Naive thymus-derived CD4-positive, alpha-beta T cell (primary cell): ENCODE data around the gene PLEKHG4. TPM values are rescaled to one million over a fixed set of nuclear protein-coding genes. Genes with fewer than 3 reads are reported as not detected.

Experiments
- ATAC-seq: fragments of 150-1000 bp; cut with Tn5 transposase; 2 replicates; pipeline ENCODE4 v1.10.0; 2021; ENCODE audit warnings: mild to moderate bottlenecking, moderate library complexity
- CTCF ChIA-PET: fragments of 350-600 bp; sonication (Branson Sonifier 250); formaldehyde crosslinking; loops from one replicate; lab custom pipeline; 2021; ENCODE audit warnings: antibody characterized with exemption; lab: Charles Lee
- POLR2A ChIA-PET: fragments of 350-600 bp; sonication (Branson Sonifier 250); formaldehyde crosslinking; loops from one replicate; lab custom pipeline; 2021; ENCODE audit warnings: antibody characterized with exemption, inconsistent platforms; lab: Charles Lee
- DNase-seq, 9 donors: peaks; one replicate each; pipeline versions ENCODE4 v3.0.0 to v3.0.0-alpha.2; 2020 to 2022; ENCODE audit warnings: mixed read lengths in 1 of 9
- H3K27ac ChIP-seq: one replicate; pipeline ENCODE4 v1.7.0; 2013; ENCODE audit warnings: mild to moderate bottlenecking, low read depth, low read length, moderate library complexity
- H3K27me3 ChIP-seq, 2 donors: one replicate each; pipeline ENCODE4 v1.7.0; 2013; ENCODE audit warnings: low read length in 2 of 2, mild to moderate bottlenecking in 2 of 2, moderate library complexity in 2 of 2; ENCODE audit not compliant: control insufficient read depth in 2 of 2, insufficient read depth in 2 of 2
- H3K36me3 ChIP-seq, 3 experiments: 1 replicate in 2 of 3; 2 replicates in 1 of 3; pipeline ENCODE4 v1.7.0; 2013; ENCODE audit warnings: low read length in 3 of 3, mild to moderate bottlenecking in 3 of 3, moderate library complexity in 1 of 3; ENCODE audit not compliant: insufficient read depth in 3 of 3, control insufficient read depth in 2 of 3
- H3K4me1 ChIP-seq, 2 donors: one replicate each; pipeline ENCODE4 v1.7.0; 2013; ENCODE audit warnings: low read length in 2 of 2, mild to moderate bottlenecking in 2 of 2, moderate library complexity in 1 of 2; ENCODE audit not compliant: control insufficient read depth in 2 of 2, insufficient read depth in 2 of 2
- H3K4me3 ChIP-seq: 2 replicates; pipeline ENCODE4 v1.7.0; 2013; ENCODE audit warnings: mild to moderate bottlenecking, low read length
- H3K9me3 ChIP-seq, 3 experiments: 1 replicate in 2 of 3; 2 replicates in 1 of 3; pipeline ENCODE4 v1.7.0; 2013; ENCODE audit warnings: low read length in 3 of 3; ENCODE audit not compliant: control insufficient read depth in 2 of 3
- H3K27ac Mint-ChIP-seq, 9 donors: one replicate each; pipeline ENCODE4 v1.8.0; 2020 to 2022; ENCODE audit warnings: mixed read lengths in 9 of 9, mild to moderate bottlenecking in 8 of 9, moderate library complexity in 5 of 9, inconsistent platforms in 2 of 9
- H3K27me3 Mint-ChIP-seq, 5 donors: one replicate each; pipeline ENCODE4 v1.8.0; 2021 to 2022; ENCODE audit warnings: mixed read lengths in 5 of 5, mild to moderate bottlenecking in 1 of 5
- H3K36me3 Mint-ChIP-seq, 5 donors: one replicate each; pipeline ENCODE4 v1.8.0; 2020 to 2022; ENCODE audit warnings: mixed read lengths in 5 of 5, mild to moderate bottlenecking in 3 of 5, inconsistent platforms in 1 of 5
- H3K4me1 Mint-ChIP-seq, 7 donors: one replicate each; pipeline ENCODE4 v1.8.0; 2020 to 2022; ENCODE audit warnings: mixed read lengths in 7 of 7, mild to moderate bottlenecking in 3 of 7, inconsistent platforms in 1 of 7
- H3K4me3 Mint-ChIP-seq, 10 donors: one replicate each; pipeline ENCODE4 v1.8.0; 2020 to 2022; ENCODE audit warnings: mild to moderate bottlenecking in 10 of 10, mixed read lengths in 10 of 10, moderate library complexity in 6 of 10, inconsistent platforms in 2 of 10
- H3K9me3 Mint-ChIP-seq, 11 donors: one replicate each; pipeline ENCODE4 v1.8.0; 2020 to 2022; ENCODE audit warnings: mixed read lengths in 11 of 11, mild to moderate bottlenecking in 4 of 11, inconsistent platforms in 1 of 11, moderate library complexity in 1 of 11
- intact Hi-C, 2 donors: fragments of 100-400 bp; cut with micrococcal nuclease; formaldehyde crosslinking; loops; one replicate each; pipeline ENCODE4 v1.15.1; 2023
- polyA plus RNA-seq, 2 donors: library from polyadenylated mRNA; unstranded; fragments of 300-500 nt; fragmentation: Illumina TruSeq; gene quantifications; one replicate each; pipeline ENCODE4 v1.2.3, GENCODE V29; 2021
- total RNA-seq, 6 experiments: library from RNA in 5 of 6; stranded (reverse) in 5 of 6; gene quantifications; 1 replicate in 5 of 6; 2 replicates in 1 of 6; pipeline ENCODE4 v1.2.3 and lab custom pipeline; 2021 to 2026

The PLEKHG4 gene
- total and polyA plus RNA-seq, 7 experiments from 2014 or later, result 6.2 to 32.3 (median 23.2) TPM

GRCh38 chr16:67304020-67304419, 24.7 kb downstream of the PLEKHG4 start:
- Histone ChIP-seq H3K27ac (no peak overlapping the region), H3K4me1 (no peaks in the 10 kb centered on the region), H3K36me3 (no peaks in the 10 kb centered on the region), H3K27me3 (no peaks in the 10 kb centered on the region), H3K9me3 (no peaks in the 10 kb centered on the region), H3K4me3 (no peak overlapping the region)
- CTCF ChIA-PET, result no interaction called here
- peaks cover 0 to 4% (median 0%) of the 10 kb centered on the region in 7 donors for H3K4me1 Mint-ChIP-seq
- POLR2A ChIA-PET, result no interaction called here
- H3K27me3 Mint-ChIP-seq, result peaks cover 0 to 12% (median 4%) of the 10 kb centered on the region in 5 donors
- no peaks in the 10 kb centered on the region for H3K9me3 Mint-ChIP-seq
- peak overlapping the region in 1 of 9 donors; percentile 1 for H3K27ac Mint-ChIP-seq
- H3K36me3 Mint-ChIP-seq, result no peaks in the 10 kb centered on the region
- no peak for ATAC-seq
- no peak overlapping the region for H3K4me3 Mint-ChIP-seq
- DNase-seq, result no peak
- intact Hi-C loops, result no loop called here

GRCh38 chr16:67305216-67306071, 26.1 kb downstream of the PLEKHG4 start:
- ChIA-PET POLR2A (no interaction called here), CTCF (no interaction called here)
- Histone ChIP-seq H3K9me3 (no peaks in the 10 kb centered on the region), H3K36me3 (no peaks in the 10 kb centered on the region), H3K27me3 (no peaks in the 10 kb centered on the region), H3K4me3 (no peak overlapping the region), H3K4me1 (no peaks in the 10 kb centered on the region), H3K27ac (no peak overlapping the region)
- no peak for ATAC-seq
- Mint-ChIP-seq H3K4me3 (no peak overlapping the region), H3K36me3 (no peaks in the 10 kb centered on the region), H3K27me3 (peaks cover 0 to 12% (median 4%) of the 10 kb centered on the region in 5 donors), H3K9me3 (no peaks in the 10 kb centered on the region), H3K27ac (no peak overlapping the region), H3K4me1 (peaks cover 0 to 6% (median 0%) of the 10 kb centered on the region in 7 donors)
- DNase-seq, result no peak
- intact Hi-C loops, result no loop called here

- Mint-ChIP-seq H3K4me3 (no peak overlapping the region), H3K27me3 (peaks cover 0 to 12% (median 0%) of the 10 kb centered on the region in 5 donors)
Observed at GRCh38 chr16:67310561-67310960, 31.2 kb downstream of the PLEKHG4 start.

GRCh38 chr16:67311607-67312488, 32.5 kb downstream of the PLEKHG4 start:
- POLR2A ChIA-PET, result no interaction called here
- H3K27me3 ChIP-seq, result peaks cover 0 to 2% of the 10 kb centered on the region in 2 donors
- Mint-ChIP-seq H3K4me3 (peak overlapping the region in 1 of 10 donors; percentile 20), H3K36me3 (peaks cover 0 to 2% (median 0%) of the 10 kb centered on the region in 5 donors), H3K27me3 (peaks cover 0 to 8% (median 2%) of the 10 kb centered on the region in 5 donors), H3K4me1 (peaks cover 0 to 29% (median 4%) of the 10 kb centered on the region in 7 donors), H3K9me3 (no peaks in the 10 kb centered on the region), H3K27ac (peak overlapping the region in 1 of 9 donors; percentile 83)
- H3K4me3 ChIP-seq, result no peak overlapping the region
- no peaks in the 10 kb centered on the region for H3K9me3 ChIP-seq
- ATAC-seq, result peak; percentile 32
- intact Hi-C loops, result no loop called here
- H3K27ac ChIP-seq, result no peak overlapping the region
- H3K36me3 ChIP-seq, result no peaks in the 10 kb centered on the region
- H3K4me1 ChIP-seq, result no peaks in the 10 kb centered on the region
- CTCF ChIA-PET, result interaction anchor here (1.0 kb wide), 1 partner anchor 21 kb away, joined by 3 read pairs; no protein-coding TSS in a partner anchor
- DNase-seq, result peak in 1 of 9 donors; percentile 76

More at GRCh38 chr16:67310561-67310960, 31.2 kb downstream of the PLEKHG4 start:
- CTCF ChIA-PET, result no interaction called here
- no peak overlapping the region for H3K4me3 ChIP-seq
- POLR2A ChIA-PET, result interaction anchor here (0.6 kb wide), 1 partner anchor 1095 kb away, joined by 3 read pairs; no protein-coding TSS in a partner anchor
- H3K27ac ChIP-seq, result no peak overlapping the region
- H3K36me3 ChIP-seq, result no peaks in the 10 kb centered on the region
- DNase-seq (no peak), ATAC-seq (no peak)
- Mint-ChIP-seq H3K36me3 (peaks cover 0 to 2% (median 0%) of the 10 kb centered on the region in 5 donors), H3K9me3 (no peaks in the 10 kb centered on the region), H3K27ac (peak overlapping the region in 2 of 9 donors; percentile 1 to 38), H3K4me1 (peaks cover 0 to 29% (median 4%) of the 10 kb centered on the region in 7 donors)
- H3K27me3 ChIP-seq, result no peaks in the 10 kb centered on the region
- intact Hi-C loops, result no loop called here
- H3K4me1 ChIP-seq, result no peaks in the 10 kb centered on the region
- no peaks in the 10 kb centered on the region for H3K9me3 ChIP-seq

GRCh38 chr16:67312719-67313118, 33.4 kb downstream of the PLEKHG4 start:
- no peaks in the 10 kb centered on the region for H3K36me3 ChIP-seq
- no peaks in the 10 kb centered on the region for H3K9me3 ChIP-seq
- ATAC-seq, result no peak
- H3K27ac ChIP-seq, result no peak overlapping the region
- Mint-ChIP-seq H3K36me3 (peaks cover 0 to 2% (median 0%) of the 10 kb centered on the region in 5 donors), H3K27ac (peak overlapping the region in 1 of 9 donors; percentile 76), H3K27me3 (peaks cover 0 to 8% (median 3%) of the 10 kb centered on the region in 5 donors), H3K4me1 (peaks cover 0 to 29% (median 4%) of the 10 kb centered on the region in 7 donors), H3K9me3 (no peaks in the 10 kb centered on the region), H3K4me3 (no peak overlapping the region)
- H3K4me1 ChIP-seq, result no peaks in the 10 kb centered on the region
- intact Hi-C loops, result no loop called here
- H3K4me3 ChIP-seq, result no peak overlapping the region
- ChIA-PET CTCF (no interaction called here), POLR2A (no interaction called here)
- peaks cover 0 to 4% of the 10 kb centered on the region in 2 donors for H3K27me3 ChIP-seq
- no peak for DNase-seq

GRCh38 chr16:67317853-67318252, 38.5 kb downstream of the PLEKHG4 start:
- H3K27ac ChIP-seq, result no peak overlapping the region
- intact Hi-C loops, result no loop called here
- peaks cover 0 to 3% (median 0%) of the 10 kb centered on the region in 7 donors for H3K4me1 Mint-ChIP-seq
- H3K36me3 Mint-ChIP-seq, result no peaks in the 10 kb centered on the region
- ATAC-seq (no peak), DNase-seq (no peak)
- no peaks in the 10 kb centered on the region for H3K4me1 ChIP-seq
- peaks cover 0 to 4% of the 10 kb centered on the region in 2 donors for H3K27me3 ChIP-seq
- H3K27me3 Mint-ChIP-seq, result peaks cover 27 to 43% (median 29%) of the 10 kb centered on the region in 5 donors
- CTCF ChIA-PET, result no interaction called here
- no peak overlapping the region for H3K27ac Mint-ChIP-seq
- POLR2A ChIA-PET, result no interaction called here
- no peaks in the 10 kb centered on the region for H3K9me3 ChIP-seq
- no peaks in the 10 kb centered on the region for H3K36me3 ChIP-seq
- H3K4me3 ChIP-seq, result no peak overlapping the region
- H3K9me3 Mint-ChIP-seq, result no peaks in the 10 kb centered on the region
- H3K4me3 Mint-ChIP-seq, result no peak overlapping the region
